ENCODE results near the gene CDC42BPB. TPM values are rescaled to one million over a fixed set of nuclear protein-coding genes. Genes with fewer than 3 reads are reported as not detected.

Gene CDC42BPB
- total RNA-seq, 1 experiment from 2014 or later = 84.4 TPM

- ATAC-seq = no peak; the same call in 1 of the 2 replicates
- peak; percentile 59 for DNase-seq (ENCODE audit: low read depth, low spot score)
- H3K36me3 ChIP-seq (ENCODE audit: control insufficient read depth, insufficient read depth, low read length) = no peaks in the 10 kb centered on the region
- TF ChIP-seq SIN3A (IDR thresholded peaks at IDR 0.05; ENCODE audit: borderline replicate concordance, insufficient read depth, low read depth, low read length) (no peak), CTCF (IDR thresholded peaks at IDR 0.05) (peak; percentile 78)
- in situ Hi-C loops (cut with HindIII; ENCODE audit: low pct_unique_long_range_greater_than_20kb, low sequenced_read_pairs) (no loop called here), intact Hi-C loops (cut with micrococcal nuclease; ENCODE audit: unreplicated experiment) (loop anchor here (10.0 kb wide), 1 partner anchor 106 kb away; no protein-coding TSS in a partner anchor)
- no peaks in the 10 kb centered on the region for H3K9me3 ChIP-seq (ENCODE audit: control insufficient read depth, insufficient read depth, low read depth, low read length)
- ChIA-PET POLR2A (interaction anchor here (1.0 kb wide), 1 partner anchor 22 kb away, joined by 12 read pairs; no protein-coding TSS in a partner anchor), CTCF (interaction anchor here (0.6 kb wide), 1 partner anchor 298 kb away, joined by 8 read pairs; no protein-coding TSS in a partner anchor)
- BruUV-seq (replicated peaks) = no TSS peak
- no peak overlapping the region for H3K27ac ChIP-seq (ENCODE audit: low read length)
- peaks cover 10% of the 10 kb centered on the region for H3K4me1 ChIP-seq (ENCODE audit: control insufficient read depth, insufficient read depth, low read length)
- H3K27me3 ChIP-seq (ENCODE audit: control insufficient read depth, insufficient read depth, low read length) = no peaks in the 10 kb centered on the region
- no peak overlapping the region for H3K4me3 ChIP-seq (ENCODE audit: low read depth in 2 of 2, low read length in 2 of 2)
These were observed 21.0 kb upstream of the CDC42BPB start for GRCh38 chr14:103078420-103078749.

GRCh38 chr14:103074729-103075367 lies 17.5 kb upstream of the CDC42BPB start:
- Histone ChIP-seq H3K36me3 (ENCODE audit: control insufficient read depth, insufficient read depth, low read length) (no peaks in the 10 kb centered on the region), H3K9me3 (ENCODE audit: control insufficient read depth, insufficient read depth, low read depth, low read length) (no peaks in the 10 kb centered on the region), H3K4me3 (ENCODE audit: low read depth in 2 of 2, low read length in 2 of 2) (peak overlapping the region; percentile 37 to 51), H3K4me1 (ENCODE audit: control insufficient read depth, insufficient read depth, low read length) (peaks cover 19% of the 10 kb centered on the region), H3K27me3 (ENCODE audit: control insufficient read depth, insufficient read depth, low read length) (no peaks in the 10 kb centered on the region), H3K27ac (ENCODE audit: low read length) (no peak overlapping the region; the same call in 1 of the 2 replicates)
- in situ Hi-C loops (cut with HindIII; ENCODE audit: low pct_unique_long_range_greater_than_20kb, low sequenced_read_pairs) = no loop called here
- TF ChIP-seq SIN3A (IDR thresholded peaks at IDR 0.05; ENCODE audit: borderline replicate concordance, insufficient read depth, low read depth, low read length) = no peak
- no peak for TF ChIP-seq TCF7L2 (IDR thresholded peaks at IDR 0.05; ENCODE audit: low read depth, low read length)
- TF ChIP-seq POLR2AphosphoS5 (IDR thresholded peaks at IDR 0.05; ENCODE audit: low read depth, low read length) = no peak
- no peak for TF ChIP-seq REST (IDR thresholded peaks at IDR 0.05; ENCODE audit: insufficient read depth in 1 of 2, low read depth in 2 of 2, low read length in 1 of 2)
- TF ChIP-seq CTCF (IDR thresholded peaks at IDR 0.05) = no peak
- CTCF ChIA-PET = interaction anchor here (0.6 to 1.4 kb wide), 3 partner anchors 9 to 30 kb away, joined by 3 to 9 read pairs (median 6); no protein-coding TSS in a partner anchor
- DNase-seq (ENCODE audit: low read depth, low spot score) (no peak), ATAC-seq (peak; percentile 11; the same call in 1 of the 2 replicates)
- POLR2A ChIA-PET = interaction anchor here (0.5 to 0.7 kb wide), 2 partner anchors 204 to 1606 kb away, joined by 3 to 4 read pairs; no protein-coding TSS in a partner anchor
- intact Hi-C loops (cut with micrococcal nuclease; ENCODE audit: unreplicated experiment) = loop anchor here (2.0 to 10.0 kb wide), 2 partner anchors 110 to 218 kb away; no protein-coding TSS in a partner anchor
- no TSS peak for BruUV-seq (replicated peaks)

All from Panc1 (cell line).